ENCODE results near the gene SLC7A7. TPM values are rescaled to one million over a fixed set of nuclear protein-coding genes. Genes with fewer than 3 reads are reported as not detected.
"Not testable (repeated sequence)": the region's sequence is repeated elsewhere in the genome, so short reads cannot be mapped to it uniquely, and the experiment has no call there.

SLC7A7 gene
- total RNA-seq: 3.9 and 5.5 TPM in 2 replicates

DNA sequence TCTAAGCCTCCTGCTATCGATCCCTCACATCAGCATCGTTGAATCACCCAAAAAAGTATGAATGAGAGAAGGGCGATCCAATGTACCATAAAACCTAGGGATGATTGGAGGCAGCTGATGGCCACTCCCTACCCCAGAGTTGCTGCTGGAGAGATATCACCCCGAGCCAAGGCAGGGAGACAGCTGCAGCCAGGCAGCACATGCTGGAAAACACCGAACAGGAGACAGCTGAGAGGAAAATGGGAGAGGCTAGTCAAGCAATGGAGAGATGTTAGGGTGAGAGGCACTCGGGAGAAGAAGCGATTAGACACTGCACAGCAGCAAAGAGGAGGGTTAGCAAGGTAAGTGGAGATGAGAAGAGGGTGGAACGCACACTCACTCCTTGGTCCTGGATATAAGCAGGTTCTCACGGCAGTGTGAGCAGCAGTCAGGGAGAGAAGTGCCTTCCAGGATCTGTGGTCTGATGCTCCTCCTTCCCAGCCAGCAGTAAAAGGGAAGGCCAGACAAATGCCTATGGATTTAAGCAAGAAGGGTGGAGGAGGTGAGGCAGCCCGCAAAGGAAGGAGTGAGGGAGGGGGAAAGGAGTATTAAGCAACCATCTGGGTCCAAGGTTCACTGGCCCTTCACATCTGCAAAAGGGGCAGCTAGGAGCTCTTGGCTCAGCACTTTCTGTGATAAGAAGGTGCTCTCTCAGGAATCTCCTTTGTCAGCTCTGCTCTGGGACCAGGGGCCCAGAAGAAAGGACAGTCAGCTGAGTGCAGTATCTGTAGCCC lies at the start of gene SLC7A7:
SLC7A7 (minus strand) TSS at position 495 of the 773 bp plus-strand sequence. CDS start 2,037 bp downstream, outside the sequence.
- DNase-seq (ENCODE audit: low read depth): peak; percentile 84
- TF ChIP-seq, protein P1, sequence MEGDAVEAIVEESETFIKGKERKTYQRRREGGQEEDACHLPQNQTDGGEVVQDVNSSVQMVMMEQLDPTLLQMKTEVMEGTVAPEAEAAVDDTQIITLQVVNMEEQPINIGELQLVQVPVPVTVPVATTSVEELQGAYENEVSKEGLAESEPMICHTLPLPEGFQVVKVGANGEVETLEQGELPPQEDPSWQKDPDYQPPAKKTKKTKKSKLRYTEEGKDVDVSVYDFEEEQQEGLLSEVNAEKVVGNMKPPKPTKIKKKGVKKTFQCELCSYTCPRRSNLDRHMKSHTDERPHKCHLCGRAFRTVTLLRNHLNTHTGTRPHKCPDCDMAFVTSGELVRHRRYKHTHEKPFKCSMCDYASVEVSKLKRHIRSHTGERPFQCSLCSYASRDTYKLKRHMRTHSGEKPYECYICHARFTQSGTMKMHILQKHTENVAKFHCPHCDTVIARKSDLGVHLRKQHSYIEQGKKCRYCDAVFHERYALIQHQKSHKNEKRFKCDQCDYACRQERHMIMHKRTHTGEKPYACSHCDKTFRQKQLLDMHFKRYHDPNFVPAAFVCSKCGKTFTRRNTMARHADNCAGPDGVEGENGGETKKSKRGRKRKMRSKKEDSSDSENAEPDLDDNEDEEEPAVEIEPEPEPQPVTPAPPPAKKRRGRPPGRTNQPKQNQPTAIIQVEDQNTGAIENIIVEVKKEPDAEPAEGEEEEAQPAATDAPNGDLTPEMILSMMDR (IDR thresholded peaks at IDR 0.05; ENCODE audit: insufficient read depth, low read depth, low read length): no peak
- H3K4me3 ChIP-seq (ENCODE audit: low read depth, low read length): peak within 1 kb of the TSS; percentile 53

DNA sequence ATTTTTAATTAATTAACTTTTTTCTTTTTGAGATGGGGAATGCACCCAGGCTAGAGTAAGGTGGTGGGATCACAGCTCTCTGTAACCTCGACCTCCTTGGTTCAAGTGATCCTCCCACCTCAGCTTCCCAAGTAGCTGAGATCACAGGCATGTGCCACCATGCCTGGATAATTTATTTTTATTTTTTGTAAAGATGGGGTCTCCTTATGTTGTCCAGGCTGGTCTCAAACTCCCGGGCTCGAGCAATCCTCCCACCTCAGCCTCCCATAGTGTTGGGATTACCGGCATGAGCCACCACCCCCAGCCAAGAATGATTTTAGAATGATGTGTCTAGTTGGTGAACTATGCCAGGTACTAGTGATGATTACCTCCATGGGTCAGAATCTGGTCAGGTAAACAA lies 49.7 kb upstream of the SLC7A7 start:
- DNase-seq (ENCODE audit: low read depth): no peak
- TF ChIP-seq, protein P1 (IDR thresholded peaks at IDR 0.05; ENCODE audit: insufficient read depth, low read depth, low read length): no peak
- no peak overlapping the region for H3K4me3 ChIP-seq (ENCODE audit: low read depth, low read length)

DNA sequence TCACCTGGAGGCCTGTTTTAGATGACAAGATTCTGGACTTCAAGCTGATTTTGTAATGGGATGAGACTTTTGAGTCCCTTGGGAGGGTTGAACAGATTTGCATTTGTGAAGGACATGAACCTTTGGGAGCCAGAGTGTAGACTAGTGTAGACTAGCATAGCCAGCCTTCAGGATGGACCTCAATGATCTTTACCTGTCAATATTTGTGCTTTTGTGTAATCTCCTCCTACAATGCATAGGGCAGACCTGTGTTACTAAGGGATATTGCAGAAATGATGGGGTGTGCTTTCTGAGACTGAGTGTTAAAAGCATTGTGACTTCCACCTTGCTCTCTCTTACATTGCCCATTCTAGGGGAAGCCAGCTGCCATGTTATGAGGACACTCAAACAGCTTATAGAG lies 46.4 kb upstream of the SLC7A7 start:
- TF ChIP-seq, protein P1 (IDR thresholded peaks at IDR 0.05; ENCODE audit: insufficient read depth, low read depth, low read length): no peak
- no peak overlapping the region for H3K4me3 ChIP-seq (ENCODE audit: low read depth, low read length)
- DNase-seq (ENCODE audit: low read depth): no peak

DNA sequence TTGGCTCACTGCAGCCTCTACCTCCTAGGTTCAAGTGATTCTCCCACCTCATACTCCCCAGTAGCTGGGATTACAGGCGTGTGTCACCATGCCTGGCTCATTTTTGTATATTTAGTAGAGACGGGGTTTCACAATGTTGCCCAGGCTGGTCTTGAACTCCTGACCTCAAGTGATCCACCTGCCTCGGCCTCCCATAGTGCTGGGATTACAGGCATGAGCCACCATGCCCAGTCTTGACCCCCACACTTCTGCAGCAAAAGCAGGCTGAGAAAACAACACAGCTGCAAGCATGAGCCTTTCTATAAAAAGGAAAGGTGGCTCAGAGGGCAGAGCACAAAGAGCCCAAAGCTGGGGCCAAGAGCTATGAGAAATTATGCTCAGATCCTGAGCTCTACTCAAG lies 45.1 kb upstream of the SLC7A7 start:
- DNase-seq (ENCODE audit: low read depth); H3K4me3 ChIP-seq (ENCODE audit: low read depth, low read length): not testable (repeated sequence)

DNA sequence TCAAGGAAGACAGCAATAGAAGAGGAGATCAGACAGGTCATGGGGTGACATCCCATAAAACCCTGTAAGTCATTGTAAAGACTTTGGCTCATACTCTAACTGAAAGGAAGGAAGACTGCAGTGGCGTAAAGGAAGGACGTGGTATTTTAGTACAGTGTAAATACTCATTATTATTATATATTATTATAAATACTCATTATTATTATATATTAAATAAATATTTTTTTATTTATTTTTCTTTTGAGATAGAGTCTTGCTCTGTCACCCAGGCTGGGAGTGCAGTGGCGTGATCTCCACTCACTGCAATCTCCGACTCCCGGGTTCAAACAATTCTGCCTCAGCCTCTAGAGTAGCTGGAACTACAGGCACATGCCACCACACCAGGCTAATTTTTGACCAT lies 41.2 kb upstream of the SLC7A7 start:
- no peak for DNase-seq (ENCODE audit: low read depth)
- TF ChIP-seq, protein P1 (IDR thresholded peaks at IDR 0.05; ENCODE audit: insufficient read depth, low read depth, low read length): no peak

DNA sequence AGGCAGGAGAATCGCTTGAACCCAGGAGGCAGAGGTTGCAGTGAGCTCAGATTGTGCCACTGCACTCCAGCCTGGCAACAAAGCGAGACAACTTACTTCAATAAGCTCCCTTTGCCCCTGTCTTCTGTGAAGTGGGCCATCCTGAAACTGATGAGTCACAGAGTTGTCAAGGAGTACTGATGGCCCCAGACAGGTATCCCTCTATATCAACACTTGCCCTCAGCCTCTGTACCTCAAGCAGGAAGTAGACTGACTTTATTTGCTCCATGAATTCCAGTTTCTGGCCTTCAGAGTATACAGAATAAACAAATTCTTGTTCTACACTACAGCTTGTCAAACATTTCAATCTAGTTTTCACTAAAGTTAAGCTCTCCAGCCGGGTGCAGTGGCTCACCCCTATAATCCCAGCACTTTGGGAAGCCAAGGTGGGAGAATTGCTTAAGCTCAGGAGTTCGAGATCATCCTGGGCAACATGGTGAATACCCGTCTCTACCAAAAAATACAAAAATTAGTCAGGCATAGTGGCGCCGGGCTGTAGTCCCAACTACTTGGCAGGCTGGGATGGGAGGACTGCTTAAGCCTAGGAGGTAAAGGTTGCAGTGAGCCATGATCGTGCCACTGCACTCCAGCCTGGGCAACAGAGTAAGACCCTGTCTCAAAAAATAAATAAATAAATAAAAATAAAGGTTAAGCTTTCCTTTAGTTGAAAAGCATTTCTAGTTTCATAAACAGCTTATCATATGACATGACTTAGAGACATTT lies 39.9 kb upstream of the SLC7A7 start:
- DNase-seq (ENCODE audit: low read depth): no peak
- TF ChIP-seq, protein P1 (IDR thresholded peaks at IDR 0.05; ENCODE audit: insufficient read depth, low read depth, low read length): no peak
- H3K4me3 ChIP-seq (ENCODE audit: low read depth, low read length): no peak overlapping the region

More for the DNA sequence above, 41.2 kb upstream of the SLC7A7 start:
- H3K4me3 ChIP-seq (ENCODE audit: low read depth, low read length): no peak overlapping the region

DNA sequence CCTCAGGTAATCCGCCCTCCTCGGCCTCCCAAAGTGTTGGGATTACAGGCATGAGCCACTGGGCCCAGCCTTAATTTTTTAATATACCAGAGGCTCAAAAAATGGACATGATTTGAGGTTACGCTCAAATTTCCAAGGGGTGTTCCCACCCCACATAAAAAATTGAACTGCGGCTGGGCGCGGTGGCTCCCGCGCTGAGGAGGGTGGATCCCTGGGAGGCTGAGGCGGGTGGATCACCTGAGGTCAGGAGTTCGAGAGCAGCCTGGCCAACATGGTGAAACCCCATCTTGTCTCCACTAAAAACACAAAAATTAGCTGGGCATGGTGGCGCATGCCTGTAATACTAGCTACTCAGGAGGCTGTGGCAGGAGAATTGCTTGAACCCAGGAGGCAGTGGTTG lies 39.1 kb upstream of the SLC7A7 start:
- DNase-seq (ENCODE audit: low read depth): not testable (repeated sequence)

More for the DNA sequence above, 39.1 kb upstream of the SLC7A7 start:
- not testable (repeated sequence) for H3K4me3 ChIP-seq (ENCODE audit: low read depth, low read length)
